ENCODE results near the gene STUM. TPM values are rescaled to one million over a fixed set of nuclear protein-coding genes. Genes with fewer than 3 reads are reported as not detected.

STUM gene
- polyA plus RNA-seq, 1 of the 3 experiments (the other 2 are of a cell fraction) = not detected

DNA sequence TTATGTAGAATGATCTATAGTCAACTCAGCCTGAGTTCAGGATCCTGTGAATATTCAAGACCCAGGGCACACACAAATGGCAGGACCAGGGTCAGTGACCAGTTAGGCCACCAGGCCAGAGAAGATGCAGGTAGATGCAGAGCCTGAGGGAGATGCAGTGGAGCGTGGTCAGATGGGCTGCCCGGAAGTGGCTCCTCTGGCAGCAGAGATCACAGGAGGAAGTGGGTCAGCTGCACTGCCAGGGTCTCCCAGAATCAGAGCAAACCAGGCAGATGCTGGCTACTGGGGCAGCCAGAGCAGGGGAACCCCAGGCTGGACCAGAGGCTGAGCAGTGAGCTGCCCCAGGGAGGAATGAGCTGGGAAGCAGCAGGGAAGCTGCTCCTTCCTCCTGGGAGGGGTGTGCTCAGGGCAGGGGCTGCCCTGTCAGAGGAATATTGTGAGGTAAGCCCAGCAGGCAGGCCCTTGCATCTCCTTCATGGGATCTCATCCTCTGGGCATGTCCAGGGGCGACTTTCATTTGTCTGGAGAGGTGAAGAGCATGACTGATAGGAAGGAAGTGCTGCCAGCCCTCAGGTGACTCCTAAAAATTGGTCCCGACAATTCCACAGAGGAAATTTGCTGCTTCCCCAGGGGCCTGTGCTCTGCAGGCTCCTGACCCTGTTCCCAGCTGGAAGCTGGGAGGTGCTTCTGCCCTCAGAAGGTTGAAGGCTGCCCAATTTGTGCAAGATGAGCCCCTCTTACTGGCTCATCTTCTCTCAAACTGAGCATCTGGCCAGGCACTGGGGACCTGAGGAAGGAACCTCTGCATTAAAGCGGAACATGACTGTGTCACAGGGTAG, 49.3 kb downstream of the STUM start:
- H3K4me1 ChIP-seq (ENCODE audit: control insufficient read depth in 1 of 2, insufficient read depth in 2 of 2, low read depth in 1 of 2, low read length in 1 of 2) = no peaks in the 10 kb centered on the region; a peak in 1 of 4 replicates
- CTCF ChIA-PET = interaction anchor here (0.9 to 1.6 kb wide), 4 partner anchors 9 to 28 kb away, joined by 3 to 8 read pairs (median 4); no protein-coding TSS in a partner anchor

More for the DNA sequence above, 49.3 kb downstream of the STUM start:
- no peaks in the 10 kb centered on the region for H3K9me2 ChIP-seq
- no peak overlapping the region for H3K27ac ChIP-seq (ENCODE audit: low read depth in 2 of 2, low read length in 1 of 2)
- no peak overlapping the region for H3K9ac ChIP-seq
- H3K79me2 ChIP-seq (ENCODE audit: insufficient read depth) = no peaks in the 10 kb centered on the region
- H3K36me3 ChIP-seq (replicated peaks in 1 of 2; ENCODE audit: control insufficient read depth in 1 of 2, insufficient read depth in 2 of 2, low read length in 1 of 2) = no peaks in the 10 kb centered on the region
- WGBS (ENCODE audit: low lambda C conversion rate) = 47% methylated on average over 4 of the region's 5 CpGs
- H3K9me3 ChIP-seq = no peaks in the 10 kb centered on the region
- POLR2A ChIA-PET = no interaction called here
- TF ChIP-seq, protein P1, sequence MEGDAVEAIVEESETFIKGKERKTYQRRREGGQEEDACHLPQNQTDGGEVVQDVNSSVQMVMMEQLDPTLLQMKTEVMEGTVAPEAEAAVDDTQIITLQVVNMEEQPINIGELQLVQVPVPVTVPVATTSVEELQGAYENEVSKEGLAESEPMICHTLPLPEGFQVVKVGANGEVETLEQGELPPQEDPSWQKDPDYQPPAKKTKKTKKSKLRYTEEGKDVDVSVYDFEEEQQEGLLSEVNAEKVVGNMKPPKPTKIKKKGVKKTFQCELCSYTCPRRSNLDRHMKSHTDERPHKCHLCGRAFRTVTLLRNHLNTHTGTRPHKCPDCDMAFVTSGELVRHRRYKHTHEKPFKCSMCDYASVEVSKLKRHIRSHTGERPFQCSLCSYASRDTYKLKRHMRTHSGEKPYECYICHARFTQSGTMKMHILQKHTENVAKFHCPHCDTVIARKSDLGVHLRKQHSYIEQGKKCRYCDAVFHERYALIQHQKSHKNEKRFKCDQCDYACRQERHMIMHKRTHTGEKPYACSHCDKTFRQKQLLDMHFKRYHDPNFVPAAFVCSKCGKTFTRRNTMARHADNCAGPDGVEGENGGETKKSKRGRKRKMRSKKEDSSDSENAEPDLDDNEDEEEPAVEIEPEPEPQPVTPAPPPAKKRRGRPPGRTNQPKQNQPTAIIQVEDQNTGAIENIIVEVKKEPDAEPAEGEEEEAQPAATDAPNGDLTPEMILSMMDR (IDR thresholded peaks at IDR 0.05) = no peak
- TF ChIP-seq JUND (IDR thresholded peaks at IDR 0.05) (no peak), GATA2 (CRISPR knock-in tag; IDR thresholded peaks at IDR 0.05) (no peak), TCF12 (IDR thresholded peaks at IDR 0.05) (no peak), GABPA (IDR thresholded peaks at IDR 0.05; ENCODE audit: low read depth) (no peak), NRF1 (IDR thresholded peaks at IDR 0.05; ENCODE audit: low read depth, low read length) (no peak), MXI1 (IDR thresholded peaks at IDR 0.05; ENCODE audit: low read depth, low read length) (no peak), TAF1 (IDR thresholded peaks at IDR 0.05; ENCODE audit: borderline replicate concordance, low read depth, low read length) (no peak), EP300 (IDR thresholded peaks at IDR 0.05; ENCODE audit: borderline replicate concordance in 1 of 2, low read depth in 1 of 2, low read length in 1 of 2) (no peak), POLR2AphosphoS5 (IDR thresholded peaks at IDR 0.05; ENCODE audit: low read depth, low read length) (no peak), SMC3 (IDR thresholded peaks at IDR 0.05; ENCODE audit: low read depth, low read length) (no peak), YY1 (IDR thresholded peaks at IDR 0.05; ENCODE audit: low read depth) (no peak), TEAD4 (IDR thresholded peaks at IDR 0.05; ENCODE audit: borderline replicate concordance, insufficient read depth) (no peak), RAD21 (IDR thresholded peaks at IDR 0.05; ENCODE audit: low read length) (no peak)
- TF ChIP-seq, protein P2, sequence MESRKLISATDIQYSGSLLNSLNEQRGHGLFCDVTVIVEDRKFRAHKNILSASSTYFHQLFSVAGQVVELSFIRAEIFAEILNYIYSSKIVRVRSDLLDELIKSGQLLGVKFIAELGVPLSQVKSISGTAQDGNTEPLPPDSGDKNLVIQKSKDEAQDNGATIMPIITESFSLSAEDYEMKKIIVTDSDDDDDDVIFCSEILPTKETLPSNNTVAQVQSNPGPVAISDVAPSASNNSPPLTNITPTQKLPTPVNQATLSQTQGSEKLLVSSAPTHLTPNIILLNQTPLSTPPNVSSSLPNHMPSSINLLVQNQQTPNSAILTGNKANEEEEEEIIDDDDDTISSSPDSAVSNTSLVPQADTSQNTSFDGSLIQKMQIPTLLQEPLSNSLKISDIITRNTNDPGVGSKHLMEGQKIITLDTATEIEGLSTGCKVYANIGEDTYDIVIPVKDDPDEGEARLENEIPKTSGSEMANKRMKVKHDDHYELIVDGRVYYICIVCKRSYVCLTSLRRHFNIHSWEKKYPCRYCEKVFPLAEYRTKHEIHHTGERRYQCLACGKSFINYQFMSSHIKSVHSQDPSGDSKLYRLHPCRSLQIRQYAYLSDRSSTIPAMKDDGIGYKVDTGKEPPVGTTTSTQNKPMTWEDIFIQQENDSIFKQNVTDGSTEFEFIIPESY (IDR thresholded peaks at IDR 0.05; ENCODE audit: borderline replicate concordance, low read depth) = no peak
- TF ChIP-seq, protein P3, sequence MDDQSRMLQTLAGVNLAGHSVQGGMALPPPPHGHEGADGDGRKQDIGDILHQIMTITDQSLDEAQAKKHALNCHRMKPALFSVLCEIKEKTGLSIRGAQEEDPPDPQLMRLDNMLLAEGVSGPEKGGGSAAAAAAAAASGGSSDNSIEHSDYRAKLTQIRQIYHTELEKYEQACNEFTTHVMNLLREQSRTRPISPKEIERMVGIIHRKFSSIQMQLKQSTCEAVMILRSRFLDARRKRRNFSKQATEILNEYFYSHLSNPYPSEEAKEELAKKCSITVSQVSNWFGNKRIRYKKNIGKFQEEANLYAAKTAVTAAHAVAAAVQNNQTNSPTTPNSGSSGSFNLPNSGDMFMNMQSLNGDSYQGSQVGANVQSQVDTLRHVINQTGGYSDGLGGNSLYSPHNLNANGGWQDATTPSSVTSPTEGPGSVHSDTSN (IDR thresholded peaks at IDR 0.05) = no peak
- TF ChIP-seq, protein P4, sequence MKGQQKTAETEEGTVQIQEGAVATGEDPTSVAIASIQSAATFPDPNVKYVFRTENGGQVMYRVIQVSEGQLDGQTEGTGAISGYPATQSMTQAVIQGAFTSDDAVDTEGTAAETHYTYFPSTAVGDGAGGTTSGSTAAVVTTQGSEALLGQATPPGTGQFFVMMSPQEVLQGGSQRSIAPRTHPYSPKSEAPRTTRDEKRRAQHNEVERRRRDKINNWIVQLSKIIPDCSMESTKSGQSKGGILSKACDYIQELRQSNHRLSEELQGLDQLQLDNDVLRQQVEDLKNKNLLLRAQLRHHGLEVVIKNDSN (IDR thresholded peaks at IDR 0.05; ENCODE audit: borderline replicate concordance, low read depth) = no peak
- TF ChIP-seq, protein P5, sequence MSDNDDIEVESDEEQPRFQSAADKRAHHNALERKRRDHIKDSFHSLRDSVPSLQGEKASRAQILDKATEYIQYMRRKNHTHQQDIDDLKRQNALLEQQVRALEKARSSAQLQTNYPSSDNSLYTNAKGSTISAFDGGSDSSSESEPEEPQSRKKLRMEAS (IDR thresholded peaks at IDR 0.05; ENCODE audit: low read depth) = no peak
- TF ChIP-seq, protein P6, sequence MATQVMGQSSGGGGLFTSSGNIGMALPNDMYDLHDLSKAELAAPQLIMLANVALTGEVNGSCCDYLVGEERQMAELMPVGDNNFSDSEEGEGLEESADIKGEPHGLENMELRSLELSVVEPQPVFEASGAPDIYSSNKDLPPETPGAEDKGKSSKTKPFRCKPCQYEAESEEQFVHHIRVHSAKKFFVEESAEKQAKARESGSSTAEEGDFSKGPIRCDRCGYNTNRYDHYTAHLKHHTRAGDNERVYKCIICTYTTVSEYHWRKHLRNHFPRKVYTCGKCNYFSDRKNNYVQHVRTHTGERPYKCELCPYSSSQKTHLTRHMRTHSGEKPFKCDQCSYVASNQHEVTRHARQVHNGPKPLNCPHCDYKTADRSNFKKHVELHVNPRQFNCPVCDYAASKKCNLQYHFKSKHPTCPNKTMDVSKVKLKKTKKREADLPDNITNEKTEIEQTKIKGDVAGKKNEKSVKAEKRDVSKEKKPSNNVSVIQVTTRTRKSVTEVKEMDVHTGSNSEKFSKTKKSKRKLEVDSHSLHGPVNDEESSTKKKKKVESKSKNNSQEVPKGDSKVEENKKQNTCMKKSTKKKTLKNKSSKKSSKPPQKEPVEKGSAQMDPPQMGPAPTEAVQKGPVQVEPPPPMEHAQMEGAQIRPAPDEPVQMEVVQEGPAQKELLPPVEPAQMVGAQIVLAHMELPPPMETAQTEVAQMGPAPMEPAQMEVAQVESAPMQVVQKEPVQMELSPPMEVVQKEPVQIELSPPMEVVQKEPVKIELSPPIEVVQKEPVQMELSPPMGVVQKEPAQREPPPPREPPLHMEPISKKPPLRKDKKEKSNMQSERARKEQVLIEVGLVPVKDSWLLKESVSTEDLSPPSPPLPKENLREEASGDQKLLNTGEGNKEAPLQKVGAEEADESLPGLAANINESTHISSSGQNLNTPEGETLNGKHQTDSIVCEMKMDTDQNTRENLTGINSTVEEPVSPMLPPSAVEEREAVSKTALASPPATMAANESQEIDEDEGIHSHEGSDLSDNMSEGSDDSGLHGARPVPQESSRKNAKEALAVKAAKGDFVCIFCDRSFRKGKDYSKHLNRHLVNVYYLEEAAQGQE (IDR thresholded peaks at IDR 0.05; ENCODE audit: low read depth, low read length) = no peak
- no peaks in the 10 kb centered on the region for H3F3A ChIP-seq (replicated peaks; ENCODE audit: insufficient read depth)
- no peak overlapping the region for H3K4me2 ChIP-seq
- no peak overlapping the region for H3K4me3 ChIP-seq (ENCODE audit: low read depth in 2 of 2, low read length in 1 of 2)
- no peaks in the 10 kb centered on the region for H4K20me1 ChIP-seq (ENCODE audit: insufficient read depth)
- H3K27me3 ChIP-seq (ENCODE audit: insufficient read depth) = no peaks in the 10 kb centered on the region; the same call in 1 of the 2 replicates
- no peak for DNase-seq
- no peak overlapping the region for H2AFZ ChIP-seq (ENCODE audit: low read depth)
